ENCODE data around the gene TSC22D2.

The TSC22D2 gene

GRCh38 chr3:150434234-150434633 lies 26.1 kb downstream of the TSC22D2 start:
- H3K9me2 ChIP-seq (replicated peaks; ENCODE audit: control insufficient read depth, low read length) = no peaks in the 10 kb centered on the region
- H3K36me3 ChIP-seq (ENCODE audit: control insufficient read depth, low read length) = peaks cover 8% of the 10 kb centered on the region; the same call in 1 of the 2 replicates
- 0 out of 2 replicates have a peak, but pooled peaks cover 4% of the 10 kb centered on the region for H4K20me1 ChIP-seq (ENCODE audit: control insufficient read depth, insufficient read depth, low read depth, low read length)
- H3K4me2 ChIP-seq (ENCODE audit: low read length) = no peak overlapping the region
- no peaks in the 10 kb centered on the region for H3K27me3 ChIP-seq (ENCODE audit: control insufficient read depth, low read length)
- TF ChIP-seq EZH2phosphoT487 (IDR thresholded peaks at IDR 0.05; ENCODE audit: borderline replicate concordance, low read length) = no peak
- H3K27ac ChIP-seq (ENCODE audit: low read depth, low read length) = no peak overlapping the region
- H3K4me1 ChIP-seq (ENCODE audit: control insufficient read depth, low read length) = no peaks in the 10 kb centered on the region
- H3F3A ChIP-seq (ENCODE audit: control insufficient read depth, insufficient read depth) = no peaks in the 10 kb centered on the region
- H3K4me3 ChIP-seq (ENCODE audit: low read length) = no peak overlapping the region
- H3K79me2 ChIP-seq (ENCODE audit: control insufficient read depth, low read length) = peaks cover 47% of the 10 kb centered on the region
- H3K9me3 ChIP-seq (ENCODE audit: control insufficient read depth, insufficient read depth, low read length) = no peaks in the 10 kb centered on the region

- Histone ChIP-seq H3K27ac (ENCODE audit: low read depth, low read length) (no peak overlapping the region), H3K9me2 (replicated peaks; ENCODE audit: control insufficient read depth, low read length) (no peaks in the 10 kb centered on the region), H3K27me3 (ENCODE audit: control insufficient read depth, low read length) (no peaks in the 10 kb centered on the region), H3K4me2 (ENCODE audit: low read length) (no peak overlapping the region), H3F3A (ENCODE audit: control insufficient read depth, insufficient read depth) (no peaks in the 10 kb centered on the region), H3K79me2 (ENCODE audit: control insufficient read depth, low read length) (peaks cover 35% of the 10 kb centered on the region), H3K36me3 (ENCODE audit: control insufficient read depth, low read length) (peaks cover 4% of the 10 kb centered on the region; the same call in 1 of the 2 replicates), H3K4me3 (ENCODE audit: low read length) (no peak overlapping the region), H3K4me1 (ENCODE audit: control insufficient read depth, low read length) (no peaks in the 10 kb centered on the region), H3K9me3 (ENCODE audit: control insufficient read depth, insufficient read depth, low read length) (no peaks in the 10 kb centered on the region), H4K20me1 (ENCODE audit: control insufficient read depth, insufficient read depth, low read depth, low read length) (no peaks in the 10 kb centered on the region)
- TF ChIP-seq CTCF (IDR thresholded peaks at IDR 0.05; ENCODE audit: low read depth, low read length, poor library complexity, severe bottlenecking) (no peak), EZH2phosphoT487 (IDR thresholded peaks at IDR 0.05; ENCODE audit: borderline replicate concordance, low read length) (no peak)
These were observed 28.1 kb downstream of the TSC22D2 start for GRCh38 chr3:150436161-150436560.

GRCh38 chr3:150439657-150440056 lies 31.6 kb downstream of the TSC22D2 start:
- H3K27me3 ChIP-seq (ENCODE audit: control insufficient read depth, low read length) = no peaks in the 10 kb centered on the region
- no peaks in the 10 kb centered on the region for H3F3A ChIP-seq (ENCODE audit: control insufficient read depth, insufficient read depth)
- no peak overlapping the region for H3K4me2 ChIP-seq (ENCODE audit: low read length)
- H3K36me3 ChIP-seq (ENCODE audit: control insufficient read depth, low read length) = peaks cover 24% of the 10 kb centered on the region
- no peak overlapping the region for H3K27ac ChIP-seq (ENCODE audit: low read depth, low read length)
- no peaks in the 10 kb centered on the region for H4K20me1 ChIP-seq (ENCODE audit: control insufficient read depth, insufficient read depth, low read depth, low read length)
- H3K4me1 ChIP-seq (ENCODE audit: control insufficient read depth, low read length) = no peaks in the 10 kb centered on the region
- H3K9me2 ChIP-seq (replicated peaks; ENCODE audit: control insufficient read depth, low read length) = no peaks in the 10 kb centered on the region
- no peak overlapping the region for H3K4me3 ChIP-seq (ENCODE audit: low read length)
- TF ChIP-seq CTCF (IDR thresholded peaks at IDR 0.05; ENCODE audit: low read depth, low read length, poor library complexity, severe bottlenecking) (no peak), EZH2phosphoT487 (IDR thresholded peaks at IDR 0.05; ENCODE audit: borderline replicate concordance, low read length) (no peak)
- no peaks in the 10 kb centered on the region for H3K9me3 ChIP-seq (ENCODE audit: control insufficient read depth, insufficient read depth, low read length)
- H3K79me2 ChIP-seq (ENCODE audit: control insufficient read depth, low read length) = peaks cover 12% of the 10 kb centered on the region

GRCh38 chr3:150443331-150443741 lies 35.2 kb downstream of the TSC22D2 start:
- Histone ChIP-seq H3K4me3 (ENCODE audit: low read length) (no peak overlapping the region), H3K4me1 (ENCODE audit: control insufficient read depth, low read length) (no peaks in the 10 kb centered on the region), H3K9me2 (replicated peaks; ENCODE audit: control insufficient read depth, low read length) (no peaks in the 10 kb centered on the region), H3K36me3 (ENCODE audit: control insufficient read depth, low read length) (peaks cover 29% of the 10 kb centered on the region), H3K79me2 (ENCODE audit: control insufficient read depth, low read length) (peaks cover 9% of the 10 kb centered on the region), H3K27me3 (ENCODE audit: control insufficient read depth, low read length) (no peaks in the 10 kb centered on the region), H3F3A (ENCODE audit: control insufficient read depth, insufficient read depth) (no peaks in the 10 kb centered on the region), H3K27ac (ENCODE audit: low read depth, low read length) (no peak overlapping the region), H4K20me1 (ENCODE audit: control insufficient read depth, insufficient read depth, low read depth, low read length) (no peaks in the 10 kb centered on the region), H3K4me2 (ENCODE audit: low read length) (no peak overlapping the region), H3K9me3 (ENCODE audit: control insufficient read depth, insufficient read depth, low read length) (no peaks in the 10 kb centered on the region)
- TF ChIP-seq CTCF (IDR thresholded peaks at IDR 0.05; ENCODE audit: low read depth, low read length, poor library complexity, severe bottlenecking) = no peak
- TF ChIP-seq EZH2phosphoT487 (IDR thresholded peaks at IDR 0.05; ENCODE audit: borderline replicate concordance, low read length) = no peak

All from DOHH2 (cell line).